Measurements from ENCODE around the gene YEATS2.

YEATS2 gene

GRCh38 chr3:183743231-183743630, 45.6 kb downstream of the YEATS2 start:
- CTCF ChIA-PET: no interaction called here
- POLR2A ChIA-PET: no interaction called here
- no peak overlapping the region for H3K4me3 ChIP-seq (ENCODE audit: low read depth, low read length)
- DNase-seq (ENCODE audit: low read depth, low spot score): no peak
- TF ChIP-seq CTCF (IDR thresholded peaks at IDR 0.05; ENCODE audit: insufficient read depth, low read length, missing control alignments): no peak

GRCh38 chr3:183745300-183746098, 47.9 kb downstream of the YEATS2 start:
- no peak for TF ChIP-seq CTCF (IDR thresholded peaks at IDR 0.05; ENCODE audit: insufficient read depth, low read length, missing control alignments)
- ChIA-PET POLR2A (no interaction called here), CTCF (no interaction called here)
- no peak for DNase-seq (ENCODE audit: low read depth, low spot score)
- H3K4me3 ChIP-seq (ENCODE audit: low read depth, low read length): no peak overlapping the region

- CTCF ChIA-PET: interaction anchor here (3.2 kb wide), 1 partner anchor 11 kb away, joined by 14 read pairs; no protein-coding TSS in a partner anchor
- H3K4me3 ChIP-seq (ENCODE audit: low read depth, low read length): no peak overlapping the region
- no peak for DNase-seq (ENCODE audit: low read depth, low spot score)
- no peak for TF ChIP-seq CTCF (IDR thresholded peaks at IDR 0.05; ENCODE audit: insufficient read depth, low read length, missing control alignments)
- POLR2A ChIA-PET: interaction anchor here (0.7 kb wide), 1 partner anchor 27 kb away, joined by 3 read pairs; no protein-coding TSS in a partner anchor
These were observed 56.5 kb downstream of the YEATS2 start for GRCh38 chr3:183754052-183754451.

GRCh38 chr3:183762304-183762703, 64.7 kb downstream of the YEATS2 start:
- CTCF ChIA-PET: interaction anchor here (1.1 to 1.5 kb wide), 3 partner anchors 10 to 262 kb away, joined by 3 to 4 read pairs (median 4); no protein-coding TSS in a partner anchor
- H3K4me3 ChIP-seq (ENCODE audit: low read depth, low read length): no peak overlapping the region
- no peak for TF ChIP-seq CTCF (IDR thresholded peaks at IDR 0.05; ENCODE audit: insufficient read depth, low read length, missing control alignments)
- DNase-seq (ENCODE audit: low read depth, low spot score): no peak
- POLR2A ChIA-PET: no interaction called here

- DNase-seq (ENCODE audit: low read depth, low spot score): no peak
- no peak for TF ChIP-seq CTCF (IDR thresholded peaks at IDR 0.05; ENCODE audit: insufficient read depth, low read length, missing control alignments)
- no peak overlapping the region for H3K4me3 ChIP-seq (ENCODE audit: low read depth, low read length)
- ChIA-PET CTCF (interaction anchor here (0.6 to 2.9 kb wide), 16 partner anchors 9 to 642 kb away, joined by 3 to 22 read pairs (median 4); partner anchors contain the start of gene PARL), POLR2A (interaction anchor here (0.7 kb wide), 1 partner anchor 10 kb away, joined by 4 read pairs; no protein-coding TSS in a partner anchor)
These were observed 67.5 kb downstream of the YEATS2 start for GRCh38 chr3:183764847-183765731.

- DNase-seq (ENCODE audit: low read depth, low spot score): no peak
- ChIA-PET POLR2A (no interaction called here), CTCF (interaction anchor here (0.6 to 2.9 kb wide), 20 partner anchors 8 to 643 kb away, joined by 3 to 22 read pairs (median 4); partner anchors contain the start of gene PARL)
- no peak overlapping the region for H3K4me3 ChIP-seq (ENCODE audit: low read depth, low read length)
- TF ChIP-seq CTCF (IDR thresholded peaks at IDR 0.05; ENCODE audit: insufficient read depth, low read length, missing control alignments): no peak
These were observed 68.5 kb downstream of the YEATS2 start for GRCh38 chr3:183766107-183766506.

All from AG04449 (cell line).